GM21423 (cell line): Measurements from ENCODE around the gene CUL5.
A peak's percentile ranks its signal among the peaks of the same experiment; 100 is the strongest.
"Not testable (repeated sequence)": the region's sequence is repeated elsewhere in the genome, so short reads cannot be mapped to it uniquely, and the experiment has no call there.

Experiments used
- ATAC-seq: cut with Tn5 transposase; IDR thresholded peaks from one replicate; pipeline ENCODE4 v1.9.1; 2021; ENCODE audit warnings: mild to moderate bottlenecking, moderate library complexity; ENCODE audit not compliant: unreplicated experiment

The CUL5 gene

DNA sequence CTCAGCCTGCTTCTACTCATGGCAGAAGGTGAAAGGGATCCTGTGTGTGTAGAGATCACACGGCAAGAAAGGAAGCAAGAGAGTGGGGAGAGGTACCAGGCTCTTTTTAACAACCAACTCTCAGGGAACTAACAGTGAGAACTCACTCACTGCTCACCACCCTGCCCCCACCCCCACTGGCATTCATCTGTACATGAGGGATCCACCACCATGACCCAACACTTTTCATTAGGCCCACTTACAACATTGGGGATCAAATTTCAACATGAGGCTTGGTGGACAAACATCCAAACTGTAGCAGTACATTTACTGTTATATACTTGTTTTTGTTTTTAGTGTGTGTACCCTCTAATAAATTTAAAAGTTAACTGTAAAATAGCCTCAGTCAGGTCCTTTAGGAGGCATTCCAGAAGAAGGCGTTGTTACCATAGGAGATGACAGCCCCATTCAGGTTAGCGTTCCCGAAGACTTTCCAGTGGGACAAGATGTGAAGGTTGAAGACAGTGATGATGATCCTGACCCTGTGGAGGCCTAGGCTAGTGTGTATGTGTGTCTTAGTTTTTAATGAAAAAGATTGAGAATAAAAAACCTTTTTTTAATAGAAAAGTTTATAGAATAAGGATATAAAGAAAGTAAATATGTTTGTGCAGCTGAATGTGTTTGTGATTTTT, 11.3 kb downstream of the CUL5 start:
- ATAC-seq, result no peak

DNA sequence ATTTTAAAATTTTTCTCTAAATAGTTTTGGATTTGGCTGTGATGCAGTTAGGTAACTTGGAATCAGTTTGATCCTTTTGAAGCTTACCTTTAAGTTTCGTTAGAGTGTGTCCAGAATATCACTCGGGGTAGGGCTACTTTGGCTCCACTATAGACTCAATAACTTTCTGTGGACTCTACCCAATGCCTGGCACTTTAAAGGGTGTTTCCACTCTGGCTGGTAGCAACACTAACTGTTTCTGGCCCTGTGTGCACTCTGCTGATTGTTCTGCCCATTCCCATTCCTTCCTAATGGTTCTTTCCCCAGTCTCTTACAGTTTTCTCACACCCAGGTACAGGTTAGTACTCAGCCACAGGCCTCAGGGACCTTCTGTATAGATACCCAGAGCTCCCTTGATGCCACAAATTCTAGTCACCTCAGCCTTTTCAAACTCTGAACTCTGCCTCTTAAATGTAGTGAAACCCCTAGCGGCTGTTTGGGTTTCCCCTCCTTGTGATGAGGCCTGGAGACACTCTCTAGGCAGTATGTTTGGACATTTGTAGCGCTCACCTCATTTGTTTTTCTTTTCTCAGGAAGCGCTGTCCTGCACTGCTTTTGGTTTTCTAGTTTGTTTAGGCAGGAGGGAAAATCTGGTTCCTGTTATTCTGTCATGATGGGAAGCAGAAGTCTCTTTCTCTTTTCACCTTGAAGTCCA, 16.8 kb downstream of the CUL5 start:
- ATAC-seq, result peak; percentile 94

GRCh38 chr11:108027057-108027456, 18.4 kb downstream of the CUL5 start:
- ATAC-seq, result no peak

GRCh38 chr11:108028822-108029441, 20.2 kb downstream of the CUL5 start:
- ATAC-seq, result not testable (repeated sequence)

- ATAC-seq, result not testable (repeated sequence)
Observed at GRCh38 chr11:108031604-108032003, 22.9 kb downstream of the CUL5 start.

GRCh38 chr11:108032800-108033199, 24.1 kb downstream of the CUL5 start:
- ATAC-seq, result no peak

DNA sequence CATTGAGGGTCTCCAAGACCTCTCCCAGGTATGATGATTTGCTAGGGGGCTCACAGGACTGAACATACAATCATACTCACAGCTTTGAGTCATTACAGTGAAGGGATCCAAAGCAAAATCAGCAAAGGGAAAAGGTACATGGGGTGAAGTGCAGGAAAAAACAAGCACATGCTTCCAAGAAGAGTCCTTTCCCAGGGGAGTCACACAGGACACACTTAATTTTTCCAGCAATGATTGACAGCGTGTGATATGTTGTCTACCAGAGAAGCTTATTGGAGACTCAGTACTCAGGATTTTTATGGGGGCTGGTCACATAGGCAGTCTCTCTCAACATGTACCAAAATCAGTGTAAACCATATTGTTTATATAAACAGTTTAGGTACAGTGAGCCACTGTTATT, 25.3 kb downstream of the CUL5 start:
- ATAC-seq, result no peak

DNA sequence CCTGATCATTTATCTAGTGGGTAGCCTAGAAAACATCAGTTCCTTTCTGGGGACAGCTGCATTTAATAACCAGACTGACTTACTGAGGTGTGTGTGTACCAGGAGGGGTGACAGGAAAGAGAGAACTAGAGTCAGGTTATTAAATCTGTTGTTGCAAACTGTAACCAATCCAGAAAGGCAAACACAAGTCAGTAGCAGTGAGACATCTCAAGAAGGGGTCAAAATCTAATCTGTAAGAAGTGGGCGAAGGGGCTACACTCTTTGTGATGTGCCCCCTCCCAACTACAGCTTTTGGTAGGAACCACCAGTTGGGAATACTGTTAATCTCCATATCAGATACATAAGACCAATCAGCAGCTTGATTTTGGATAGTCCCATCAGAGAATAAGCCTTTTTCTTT, 26.3 kb downstream of the CUL5 start:
- ATAC-seq, result no peak

- ATAC-seq, result no peak
Observed at GRCh38 chr11:108035690-108036089, 27.0 kb downstream of the CUL5 start.

- ATAC-seq, result no peak
Observed at GRCh38 chr11:108037211-108037610, 28.5 kb downstream of the CUL5 start.

- no peak for ATAC-seq
Observed at GRCh38 chr11:108037636-108038035, 28.9 kb downstream of the CUL5 start.

DNA sequence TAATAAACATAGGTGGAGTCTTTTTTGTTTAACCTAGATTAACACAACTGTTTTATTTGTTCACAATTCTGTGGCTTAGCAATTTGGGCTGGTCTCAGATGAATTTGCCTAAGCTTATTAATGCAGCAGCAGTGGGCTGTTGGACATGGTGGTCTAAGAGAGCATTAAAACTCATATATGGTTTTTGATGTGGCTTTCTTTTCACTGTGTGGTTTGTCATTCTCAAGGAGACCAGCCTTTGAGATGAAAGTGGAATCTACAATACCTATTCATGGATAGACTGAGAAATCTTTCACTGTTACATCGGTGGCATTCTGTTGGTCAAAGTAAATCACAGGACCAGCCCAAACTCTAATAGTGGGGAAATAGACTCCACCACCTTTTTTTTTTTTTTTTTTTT, 39.6 kb downstream of the CUL5 start:
- no peak for ATAC-seq

- no peak for ATAC-seq
Observed at GRCh38 chr11:108062336-108062735, 53.6 kb downstream of the CUL5 start.

DNA sequence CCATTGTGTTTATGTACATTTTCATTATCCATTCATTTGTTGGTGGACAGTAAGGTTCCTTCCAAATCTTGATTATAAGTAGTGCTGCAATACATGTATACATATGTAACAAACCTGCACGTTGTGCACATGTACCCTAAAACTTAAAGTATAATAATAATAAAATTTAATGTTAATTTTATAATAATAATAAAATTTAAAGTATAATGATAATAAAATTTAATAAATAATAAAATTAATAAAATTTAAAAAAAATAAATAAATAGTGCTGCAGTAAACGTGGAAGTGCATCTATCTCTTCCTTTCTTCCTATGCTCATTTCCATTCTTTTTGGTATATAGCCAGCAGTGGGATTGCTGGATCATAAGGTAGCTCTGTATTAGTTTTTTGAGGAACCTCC, 54.7 kb downstream of the CUL5 start:
- no peak for ATAC-seq

GRCh38 chr11:108069947-108070346, 61.2 kb downstream of the CUL5 start:
- ATAC-seq, result peak; percentile 75

DNA sequence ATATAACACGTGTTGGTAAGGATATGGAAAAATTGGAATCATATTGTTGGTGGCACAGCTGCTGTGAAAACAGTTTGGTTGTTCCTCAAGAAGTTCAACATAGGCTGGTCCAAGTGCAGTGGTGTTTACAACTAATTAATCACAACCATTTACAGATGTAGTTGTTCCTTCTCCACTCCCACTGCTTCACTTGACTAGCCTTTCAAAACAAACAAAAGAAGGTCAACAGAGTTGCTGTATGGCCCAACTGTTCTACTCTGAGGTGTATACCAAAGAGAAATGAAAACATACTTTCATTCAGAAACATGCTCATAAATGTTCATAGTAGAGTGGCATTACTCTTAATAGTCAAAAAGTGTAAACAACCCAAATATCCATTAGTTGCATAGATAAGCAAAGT, 76.1 kb downstream of the CUL5 start:
- ATAC-seq, result no peak

DNA sequence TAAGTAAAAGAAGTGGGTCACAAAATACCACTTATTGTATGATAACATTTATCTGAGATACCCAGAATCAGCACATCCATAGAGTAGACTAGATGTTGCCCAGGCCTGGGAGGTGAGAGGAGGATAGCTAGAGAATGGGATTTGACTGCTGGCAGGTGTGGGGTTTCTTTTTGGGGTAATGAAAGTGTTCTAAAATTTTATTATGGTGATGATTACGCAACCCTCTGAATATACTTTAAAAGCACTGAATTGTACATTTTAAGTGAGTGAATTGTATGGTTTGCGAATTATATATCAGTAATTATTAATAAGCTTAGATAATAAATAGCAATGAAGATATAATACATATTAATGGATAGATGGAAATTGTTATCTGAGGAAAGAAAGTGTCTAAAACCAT, 77.0 kb downstream of the CUL5 start:
- no peak for ATAC-seq

GRCh38 chr11:108092134-108092533, 83.4 kb downstream of the CUL5 start:
- ATAC-seq, result no peak

DNA sequence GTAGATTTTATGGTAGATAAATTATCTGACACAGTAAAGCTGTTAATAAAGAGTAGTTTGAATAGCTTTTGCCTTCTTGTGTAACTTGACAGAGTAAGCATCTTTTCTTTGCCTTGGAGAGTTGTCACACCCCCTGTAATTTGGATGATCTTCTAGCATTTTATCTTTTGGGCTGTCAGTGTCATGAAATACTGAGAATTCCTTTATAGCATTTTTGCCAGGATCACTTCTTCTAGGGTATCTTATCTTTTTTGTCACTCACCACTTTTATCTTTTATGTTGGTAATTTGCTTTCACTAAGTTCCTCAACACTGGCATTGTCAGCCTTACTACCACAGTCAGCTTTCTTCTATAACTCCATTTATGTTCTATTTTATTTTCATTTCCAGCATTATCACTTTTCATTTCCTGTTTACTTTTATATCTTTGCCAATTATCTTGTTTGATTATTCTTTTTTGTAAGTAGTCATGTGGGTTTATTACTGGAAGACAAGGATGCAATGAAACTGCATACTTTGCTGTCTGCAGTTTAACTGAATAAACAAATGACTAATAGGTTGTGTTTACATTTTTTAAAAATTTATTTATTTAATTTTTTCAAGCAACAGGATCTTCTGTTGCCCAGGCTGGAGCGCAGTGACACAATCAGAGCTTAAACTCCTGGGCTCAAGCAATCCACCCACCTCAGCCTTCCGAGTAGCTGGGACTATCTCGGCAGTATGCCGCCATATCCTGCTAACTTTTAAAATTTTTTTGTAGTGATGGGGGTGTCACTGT, 84.6 kb downstream of the CUL5 start:
- ATAC-seq, result no peak

GRCh38 chr11:108097179-108097578, 88.5 kb downstream of the CUL5 start:
- no peak for ATAC-seq

DNA sequence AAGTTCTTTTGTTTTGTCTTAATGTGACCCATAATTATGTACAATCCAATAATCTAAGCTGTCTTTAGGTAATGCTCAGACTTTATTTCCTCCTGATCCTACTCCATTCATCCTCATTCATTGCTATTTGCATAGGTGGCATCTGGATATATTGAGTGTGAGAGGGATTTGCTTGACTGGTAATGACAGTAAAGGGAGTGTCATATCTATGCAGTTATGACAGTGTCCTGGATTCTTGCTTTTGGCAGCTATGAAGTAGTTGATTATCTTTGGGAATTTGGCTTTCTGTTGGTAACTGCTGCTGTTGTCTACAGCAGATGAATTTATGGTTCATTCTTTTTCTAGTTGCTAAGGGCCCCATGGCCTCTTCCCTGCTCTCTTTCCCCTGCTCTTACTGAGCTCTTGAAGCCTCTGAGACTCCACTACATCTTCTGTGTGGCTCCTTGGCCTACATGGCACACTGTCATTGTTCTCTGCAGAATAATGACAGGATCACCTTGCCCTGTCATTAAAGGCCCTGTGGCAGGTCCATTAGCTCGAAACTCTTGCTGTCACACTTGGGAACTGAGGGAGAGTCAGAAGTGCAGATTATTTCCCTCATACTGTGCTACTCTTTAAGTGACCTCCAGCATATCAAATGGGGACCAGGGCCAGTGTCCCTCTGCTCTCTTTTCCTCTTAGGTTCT, 92.5 kb downstream of the CUL5 start:
- no peak for ATAC-seq
